GM21529 (cell line): ENCODE measurements around the gene INTS15.
"Not testable (repeated sequence)": the region's sequence is repeated elsewhere in the genome, so short reads cannot be mapped to it uniquely, and the experiment has no call there.

Source experiments
- ATAC-seq: cut with Tn5 transposase; IDR thresholded peaks from one replicate; pipeline ENCODE4 v1.9.1; 2021; ENCODE audit not compliant: unreplicated experiment

INTS15 gene

DNA sequence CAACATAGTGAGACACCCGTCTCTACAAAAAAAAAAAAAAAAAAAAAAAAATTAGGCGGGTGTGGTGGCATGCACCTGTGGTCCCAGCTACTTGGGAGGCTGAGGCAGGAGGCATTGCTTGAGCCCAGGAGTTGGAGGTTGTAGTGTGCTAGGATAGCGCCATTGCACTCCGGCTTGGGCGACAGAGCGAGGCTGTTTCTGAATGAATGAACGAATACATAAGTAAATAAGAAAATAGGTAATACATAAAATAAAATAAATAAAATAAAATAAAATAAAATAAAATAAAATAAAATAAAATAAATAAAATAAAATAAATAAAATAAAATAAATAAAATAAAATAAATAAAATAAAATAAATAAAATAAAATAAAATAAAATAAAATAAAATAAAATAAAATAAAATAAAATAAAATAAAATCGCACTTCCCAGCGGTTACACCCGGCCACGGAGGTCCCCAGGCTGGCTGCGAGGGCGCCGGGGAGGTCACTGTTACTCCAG, 12.9 kb upstream of the INTS15 start:
- not testable (repeated sequence) for ATAC-seq

DNA sequence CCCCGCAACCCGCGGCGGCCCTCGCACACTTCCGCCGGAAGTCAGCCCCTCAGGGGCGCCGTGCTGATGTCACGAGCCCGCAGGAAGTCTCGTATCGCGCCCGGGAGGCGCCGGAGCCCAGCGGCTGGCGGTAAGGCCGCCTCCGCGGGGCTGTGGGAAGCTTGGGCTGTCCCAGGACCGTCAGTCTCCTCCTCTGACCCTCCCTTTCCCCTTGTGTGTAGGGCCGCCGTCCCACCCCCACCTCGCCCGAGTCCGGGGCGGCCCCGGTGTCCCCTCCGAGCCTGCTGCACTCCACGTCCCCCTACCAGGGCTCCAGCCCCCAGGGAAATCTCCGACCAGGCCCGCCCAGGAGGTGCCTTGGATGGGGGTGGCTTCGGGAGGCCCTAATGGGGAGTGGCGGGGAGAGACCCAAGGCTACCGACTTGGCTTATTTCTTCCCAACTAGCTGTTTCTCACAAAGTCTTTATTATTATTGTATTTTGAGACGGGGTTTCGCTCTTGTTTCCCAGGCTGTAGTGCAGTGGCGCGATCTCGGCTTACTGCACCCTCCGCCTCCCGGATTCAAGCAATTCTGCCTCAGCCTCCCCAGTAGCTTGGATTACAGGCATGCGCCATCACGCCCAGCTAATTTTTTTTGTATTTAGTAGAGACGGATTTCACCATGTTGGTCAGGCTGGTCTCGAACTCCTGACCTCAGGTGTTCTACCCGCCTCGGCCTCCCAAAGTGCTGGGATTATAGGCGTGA, 12.3 kb upstream of the INTS15 start, which contains the start of gene ZDHHC4:
Gene ZDHHC4 (plus strand): TSS at position 86 of the 745 bp plus-strand sequence. CDS start 3,108 bp downstream, outside the sequence.
- ATAC-seq, result peak; percentile 96

- no peak for ATAC-seq
These were observed 11.4 kb upstream of the INTS15 start for GRCh38 chr7:6578114-6579084.

- ATAC-seq, result no peak
These were observed 10.4 kb upstream of the INTS15 start for GRCh38 chr7:6579446-6579845.

- not testable (repeated sequence) for ATAC-seq
These were observed 3.9 kb upstream of the INTS15 start for GRCh38 chr7:6585746-6586432.

- no peak for ATAC-seq
These were observed 1.3 kb upstream of the INTS15 start for GRCh38 chr7:6588566-6588965.

DNA sequence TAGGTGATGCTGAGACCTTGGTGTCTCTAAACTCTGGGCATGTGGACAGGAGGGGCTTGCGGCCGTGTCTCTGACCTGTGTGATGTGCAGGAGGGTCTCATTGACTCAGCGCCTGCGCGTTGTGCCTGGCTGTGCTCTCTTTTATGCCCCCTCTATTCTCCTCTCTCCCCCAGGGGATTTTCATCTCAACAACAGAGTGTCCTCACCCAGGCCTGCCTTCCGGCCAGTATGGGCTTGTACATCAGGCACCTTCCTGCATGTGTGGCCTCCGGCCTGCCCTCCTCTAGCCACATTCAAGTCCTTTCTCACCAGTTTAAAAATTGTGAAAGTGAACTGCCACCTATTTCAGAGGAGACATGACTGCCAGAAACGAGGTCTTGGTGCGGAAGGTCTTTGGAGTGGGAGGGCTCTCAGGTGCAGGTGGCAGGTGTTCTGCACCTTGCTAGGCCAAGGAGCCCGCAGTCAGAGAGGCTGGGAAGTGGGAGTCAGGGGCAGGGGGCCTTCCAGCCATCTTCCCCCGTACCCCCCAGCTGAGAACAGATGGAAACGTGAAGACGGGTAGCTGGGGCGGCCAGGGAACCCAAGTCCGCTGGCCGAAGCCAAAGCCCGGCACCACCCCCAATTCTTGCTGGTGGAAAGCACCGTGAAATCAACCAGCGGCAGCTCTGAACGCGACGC, 531 bp upstream of the INTS15 start:
- no peak for ATAC-seq

DNA sequence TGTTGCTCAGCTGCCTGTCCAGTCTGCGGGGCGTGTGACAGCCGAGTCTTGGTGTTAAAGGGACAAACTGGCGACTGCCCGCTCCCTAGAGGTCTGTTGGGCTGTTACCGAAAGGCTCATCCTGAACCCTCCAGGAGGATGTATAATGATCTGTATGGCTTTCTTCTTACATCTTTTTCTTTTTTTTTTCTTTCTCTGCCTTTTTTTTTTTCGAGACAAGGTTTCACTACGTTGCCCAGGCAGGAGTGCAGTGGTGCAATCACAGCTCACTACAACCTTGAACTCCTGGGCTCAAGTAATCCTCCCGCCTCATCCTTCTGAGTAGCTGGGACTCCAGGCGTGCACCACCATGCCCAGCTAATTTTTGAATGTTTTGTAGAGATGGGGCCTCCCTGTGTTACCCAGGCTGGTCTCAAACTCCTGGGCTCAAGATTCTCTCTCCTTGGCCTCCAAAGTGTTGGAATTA, 857 bp downstream of the INTS15 start:
- peak; percentile 36 for ATAC-seq

DNA sequence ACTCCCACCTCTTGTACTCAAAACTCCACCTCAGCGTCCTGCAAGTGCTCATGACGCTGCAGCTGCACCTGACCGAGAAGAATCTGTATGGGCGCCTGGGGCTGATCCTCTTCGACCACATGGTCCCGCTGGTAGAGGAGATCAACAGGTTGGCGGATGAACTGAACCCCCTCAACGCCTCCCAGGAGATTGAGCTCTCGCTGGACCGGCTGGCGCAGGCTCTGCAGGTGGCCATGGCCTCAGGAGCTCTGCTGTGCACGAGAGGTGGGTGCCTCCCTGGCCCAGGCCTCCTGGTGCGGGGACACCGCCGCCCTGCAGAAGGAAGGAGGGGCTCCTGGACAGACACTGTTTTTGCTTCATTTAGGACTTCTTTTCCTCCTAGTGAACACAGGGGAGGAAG, 10.3 kb downstream of the INTS15 start:
- no peak for ATAC-seq

DNA sequence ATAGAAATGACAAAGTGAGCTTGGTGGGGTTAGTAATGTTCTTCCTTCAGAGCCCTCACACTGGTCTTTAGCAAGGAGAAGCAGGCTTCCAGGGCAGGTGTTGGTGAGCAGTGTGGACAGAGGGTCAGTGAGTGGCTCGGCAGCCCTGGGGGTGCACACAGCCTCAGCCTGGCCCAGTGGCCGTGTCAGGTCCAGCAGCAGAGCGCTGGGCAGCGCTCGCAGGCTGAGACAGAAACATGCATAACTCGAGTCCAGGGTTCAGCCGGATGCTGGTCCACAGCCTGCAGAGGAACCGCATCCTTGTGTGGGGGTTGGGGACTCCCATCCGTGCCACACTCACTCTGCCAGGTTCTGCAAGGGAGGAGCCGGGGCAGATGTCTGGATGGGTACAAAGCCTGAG, 14.6 kb downstream of the INTS15 start:
- no peak for ATAC-seq

GRCh38 chr7:6606866-6607583, 17.2 kb downstream of the INTS15 start:
- no peak for ATAC-seq

DNA sequence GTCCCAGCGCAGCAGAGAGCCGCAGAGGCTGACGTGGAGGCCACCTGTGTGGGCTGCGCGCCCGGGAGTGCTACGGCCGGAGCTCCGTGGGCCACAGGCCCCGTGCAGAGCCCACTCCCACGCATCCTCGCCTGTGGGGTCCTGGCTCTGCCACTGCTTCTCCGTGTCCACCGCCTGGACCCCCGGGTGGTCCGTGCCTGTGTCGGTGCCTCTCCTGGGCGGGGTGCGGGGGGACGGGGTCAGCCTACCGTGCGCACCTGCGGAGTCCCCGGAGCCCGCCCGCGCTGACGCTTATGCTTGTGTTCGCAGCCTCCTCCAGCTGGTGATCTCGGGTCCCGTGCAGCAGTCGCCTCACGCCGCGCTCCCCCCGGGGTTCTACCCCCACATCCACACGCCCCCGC, 17.8 kb downstream of the INTS15 start:
- ATAC-seq, result no peak

DNA sequence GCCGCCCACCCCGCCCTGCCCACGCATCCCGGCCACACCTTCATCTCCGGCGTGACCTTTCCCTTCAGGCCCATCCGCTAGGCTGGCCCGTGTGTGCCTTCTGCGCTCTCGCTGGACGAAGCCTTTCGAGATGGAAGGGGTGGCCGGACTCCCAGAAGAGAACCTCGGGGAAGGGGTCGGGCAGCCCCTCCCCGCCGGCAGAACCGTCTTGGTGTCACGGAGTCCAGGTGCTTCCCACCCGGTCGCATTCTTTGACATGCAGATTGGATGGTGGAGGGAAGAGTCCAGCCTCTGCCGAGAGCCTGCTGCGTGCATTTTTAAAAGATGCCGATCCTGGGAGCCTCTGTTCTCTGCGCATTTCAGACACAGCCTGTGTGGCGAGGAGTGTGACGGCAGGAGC, 18.3 kb downstream of the INTS15 start:
- no peak for ATAC-seq

GRCh38 chr7:6608794-6609193, 19.0 kb downstream of the INTS15 start:
- no peak for ATAC-seq

GRCh38 chr7:6612819-6613218, 23.0 kb downstream of the INTS15 start:
- ATAC-seq, result no peak

DNA sequence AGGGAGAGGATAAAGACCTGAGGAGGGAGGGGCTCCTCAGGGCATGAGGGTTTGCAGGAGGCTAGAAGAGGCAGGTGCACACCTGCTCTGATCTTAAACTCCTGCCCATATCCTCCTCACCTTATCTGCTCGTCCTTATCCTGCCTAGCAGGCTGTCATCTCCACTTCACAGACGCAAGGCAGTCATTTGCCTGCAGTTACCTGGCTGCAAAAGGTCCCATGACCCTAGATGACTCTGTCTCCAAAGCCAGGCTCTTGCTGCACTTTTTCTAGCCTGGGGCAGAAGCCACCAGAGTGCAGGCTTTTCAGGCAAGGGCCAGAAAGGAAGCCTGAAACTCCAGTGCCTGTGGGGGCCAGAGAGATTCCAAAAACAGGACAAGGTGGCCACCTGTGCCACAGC, 23.9 kb downstream of the INTS15 start:
- no peak for ATAC-seq

DNA sequence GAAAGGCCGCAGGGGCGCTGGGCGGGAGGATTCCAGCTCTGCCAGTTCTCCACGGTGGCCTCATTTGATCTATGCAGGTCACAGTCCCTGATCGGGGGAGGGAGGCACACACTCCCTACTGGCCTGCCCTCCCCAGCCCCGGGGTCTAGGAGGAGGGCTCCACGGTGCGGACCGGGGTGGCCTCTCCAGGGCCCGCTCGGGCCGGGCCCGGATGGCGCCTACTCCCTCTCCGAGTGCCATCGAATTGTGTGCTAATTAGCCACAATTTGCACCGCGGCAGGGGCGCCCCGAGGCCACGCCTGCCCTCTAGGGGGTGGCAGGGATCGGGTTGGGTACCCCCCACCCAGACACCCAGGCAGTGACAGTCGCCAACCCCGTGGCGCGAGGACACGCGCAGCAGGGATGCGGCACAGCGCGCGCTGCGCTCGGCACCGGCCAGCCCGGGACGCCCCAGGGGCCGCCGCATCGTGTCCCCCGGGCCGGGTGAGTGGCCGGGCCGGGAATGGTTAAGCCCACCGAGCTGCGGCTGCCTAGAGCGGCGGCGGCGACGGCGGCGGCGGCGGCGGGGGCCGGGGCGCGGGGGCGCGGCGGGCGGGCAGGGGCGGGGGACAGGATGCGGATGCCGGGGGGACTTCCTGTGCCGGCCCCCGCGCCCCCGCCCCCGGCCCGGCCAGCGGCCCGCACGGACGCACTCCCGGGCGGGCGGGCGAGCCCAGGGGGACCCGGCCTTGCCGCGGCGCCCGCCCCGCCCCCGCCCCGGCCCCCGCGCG, 25.3 kb downstream of the INTS15 start, which contains the start of gene ZNF853:
Gene ZNF853 (plus strand): TSS at position 658 of the 770 bp plus-strand sequence. CDS start 565 bp downstream, outside the sequence.
- no peak for ATAC-seq

- no peak for ATAC-seq
These were observed 26.1 kb downstream of the INTS15 start for GRCh38 chr7:6615723-6616555.
